NCI-H2227 (cell line): ENCODE measurements around the gene NXN.
"Not testable (repeated sequence)": the region's sequence is repeated elsewhere in the genome, so short reads cannot be mapped to it uniquely, and the experiment has no call there.

Experiments used
- DNase-seq: peaks from one replicate; lab custom pipeline; 2025; ENCODE audit not compliant: unreplicated experiment; lab: John Stamatoyannopoulos, UW

Gene NXN

GRCh38 chr17:923633-924032 is 55.9 kb downstream of the NXN start:
- no peak for DNase-seq

GRCh38 chr17:921161-921560 is 58.4 kb downstream of the NXN start:
- DNase-seq = no peak

- no peak for DNase-seq
Measured at GRCh38 chr17:920190-920589, 59.4 kb downstream of the NXN start.

- DNase-seq = no peak
Measured at GRCh38 chr17:917941-918740, 61.4 kb downstream of the NXN start.

GRCh38 chr17:917391-917811 is 62.2 kb downstream of the NXN start:
- DNase-seq = no peak

GRCh38 chr17:916315-916714 is 63.3 kb downstream of the NXN start:
- no peak for DNase-seq

GRCh38 chr17:915538-916201 is 63.9 kb downstream of the NXN start:
- DNase-seq = peak; percentile 26

- no peak for DNase-seq
Measured at GRCh38 chr17:914561-914960, 65.0 kb downstream of the NXN start.

GRCh38 chr17:913207-913606 is 66.4 kb downstream of the NXN start:
- no peak for DNase-seq

- no peak for DNase-seq
Measured at GRCh38 chr17:909642-910323, 69.8 kb downstream of the NXN start.

- DNase-seq = no peak
Measured at GRCh38 chr17:907725-908124, 71.9 kb downstream of the NXN start.

- not testable (repeated sequence) for DNase-seq
Measured at GRCh38 chr17:905708-906107, 73.9 kb downstream of the NXN start.

GRCh38 chr17:903691-904481 is 75.7 kb downstream of the NXN start:
- no peak for DNase-seq

- no peak for DNase-seq
Measured at GRCh38 chr17:902463-902862, 77.1 kb downstream of the NXN start.

- no peak for DNase-seq
Measured at GRCh38 chr17:901964-902363, 77.6 kb downstream of the NXN start.

GRCh38 chr17:901191-901950 is 78.2 kb downstream of the NXN start:
- no peak for DNase-seq

- DNase-seq = no peak
Measured at GRCh38 chr17:900336-900934, 79.1 kb downstream of the NXN start.

GRCh38 chr17:897970-898619 is 81.5 kb downstream of the NXN start:
- no peak for DNase-seq

- DNase-seq = no peak
Measured at GRCh38 chr17:896953-897661, 82.5 kb downstream of the NXN start.
